Loucy (cell line): ENCODE measurements around the gene SKI.

Experiments
- CTCF ChIP-seq: fragments of 200-600 bp; sonication (generic); conservative IDR thresholded peaks from 2 replicates; pipeline ENCODE4 v1.5.1; 2014; ENCODE audit warnings: mild to moderate bottlenecking, antibody characterized with exemption, low read length
- EZH2phosphoT487 ChIP-seq: fragments of 200-600 bp; IDR thresholded peaks from 2 replicates; pipeline ENCODE4 v1.6.1; 2018; ENCODE audit warnings: antibody characterized with exemption, mild to moderate bottlenecking, moderate library complexity, borderline replicate concordance

DNA sequence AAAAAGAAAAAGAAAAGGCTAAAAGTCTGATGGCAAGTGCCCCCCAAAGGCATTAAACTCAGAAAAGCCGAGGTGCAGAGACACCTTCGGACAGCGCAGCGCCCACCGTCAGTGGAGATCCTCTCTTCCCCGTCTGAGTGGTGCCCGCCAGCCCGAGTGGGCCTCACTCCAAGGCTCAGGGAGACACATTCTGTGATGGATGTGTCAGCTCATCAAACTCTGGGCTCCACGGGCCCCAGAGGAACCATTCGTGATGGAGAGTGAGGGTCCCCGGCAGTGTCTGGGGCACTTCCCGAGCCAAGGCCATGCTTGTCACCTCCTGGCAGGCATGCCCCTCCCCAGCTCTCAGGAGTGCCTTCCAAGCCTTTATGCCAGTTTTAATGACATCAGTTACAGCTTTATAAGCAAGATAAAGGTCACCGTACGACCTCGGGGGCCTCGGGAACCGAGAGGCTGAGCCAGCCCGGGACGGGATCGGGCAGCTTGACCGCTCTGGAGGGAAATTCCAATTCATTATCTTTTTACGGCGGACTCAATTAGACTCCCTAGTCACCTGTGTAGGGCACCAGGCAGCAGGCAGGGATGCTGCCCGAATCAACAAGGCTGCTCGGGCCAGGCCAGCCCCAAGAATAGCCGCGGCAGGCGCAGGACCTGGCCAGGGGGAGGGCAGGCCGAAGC is 113.7 kb downstream of the SKI start:
- TF ChIP-seq CTCF (no peak), EZH2phosphoT487 (no peak)
